Activated B cell treated with CpG ODN at 0.5 μM for 24 hours (primary cell): ENCODE results near the gene ESAM. TPM values are rescaled to one million over a fixed set of nuclear protein-coding genes. Genes with fewer than 3 reads are reported as not detected.

Experiments used
- ATAC-seq: fragments of 200-7000 bp; cut with Tn5 transposase; one replicate; pipeline ENCODE4 v1.10.0; 2021; ENCODE audit warnings: low read depth, mild to moderate bottlenecking, moderate library complexity
- CTCF ChIA-PET: fragments of 350-600 bp; sonication (Branson Sonifier 250); formaldehyde crosslinking; loops from one replicate; lab custom pipeline; 2021; ENCODE audit warnings: antibody characterized with exemption; lab: Charles Lee
- POLR2A ChIA-PET: fragments of 350-600 bp; sonication (Branson Sonifier 250); formaldehyde crosslinking; loops from one replicate; lab custom pipeline; 2021; ENCODE audit warnings: antibody characterized with exemption; lab: Charles Lee
- DNase-seq: peaks from one replicate; pipeline ENCODE4 v3.0.0; 2022
- H3K27ac Mint-ChIP-seq: one replicate; pipeline ENCODE4 v1.8.0; 2020; ENCODE audit warnings: mixed read lengths
- H3K27me3 Mint-ChIP-seq: one replicate; pipeline ENCODE4 v1.8.0; 2021; ENCODE audit warnings: mixed read lengths
- H3K36me3 Mint-ChIP-seq: one replicate; pipeline ENCODE4 v1.8.0; 2021; ENCODE audit warnings: low read depth, mixed read lengths
- H3K4me1 Mint-ChIP-seq: one replicate; pipeline ENCODE4 v1.8.0; 2021; ENCODE audit warnings: mixed read lengths
- H3K4me3 Mint-ChIP-seq: one replicate; pipeline ENCODE4 v1.8.0; 2020; ENCODE audit warnings: mild to moderate bottlenecking, mixed read lengths
- H3K9me3 Mint-ChIP-seq: one replicate; pipeline ENCODE4 v1.8.0; 2020; ENCODE audit warnings: mixed read lengths
- intact Hi-C: fragments of 100-400 bp; cut with micrococcal nuclease; formaldehyde crosslinking; loops from one replicate; pipeline ENCODE4 v1.15.1; 2024
- total RNA-seq: library from RNA; stranded (reverse); gene quantifications from 2 replicates; pipeline ENCODE4 v1.2.3, GENCODE V29; 2022
- TF ChIP-seq, protein P1 (sequence below): fragments of 200-600 bp; IDR thresholded peaks from one replicate; pipeline ENCODE4 v1.8.0; 2022; ENCODE audit warnings: antibody characterized with exemption, mild to moderate bottlenecking

Gene ESAM
- total RNA-seq, 1 donor from 2014 or later: 2.3 TPM

DNA sequence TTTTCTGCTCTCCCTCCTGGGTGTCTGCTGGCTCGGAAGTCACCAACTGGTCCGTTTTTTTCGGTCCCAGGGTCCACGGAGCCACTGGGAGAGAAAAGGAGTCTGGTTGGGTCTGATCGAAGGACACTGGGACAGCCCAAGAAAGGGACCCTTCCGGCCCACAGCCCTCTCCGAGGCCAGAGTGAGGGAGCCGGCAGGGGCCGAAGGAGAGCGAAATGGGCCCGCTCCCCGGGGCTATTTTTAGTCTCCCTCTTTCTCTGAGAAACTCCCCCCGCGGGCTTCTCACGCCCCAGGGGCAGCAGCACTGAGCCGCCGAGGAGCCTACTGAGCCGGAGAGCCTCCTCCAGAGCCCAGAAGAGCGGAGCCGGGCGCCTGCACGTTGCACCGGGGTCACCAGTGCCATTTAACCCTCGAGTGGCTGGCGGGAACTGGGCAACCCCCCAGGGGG, 1.9 kb downstream of the ESAM start:
- TF ChIP-seq, protein P1, sequence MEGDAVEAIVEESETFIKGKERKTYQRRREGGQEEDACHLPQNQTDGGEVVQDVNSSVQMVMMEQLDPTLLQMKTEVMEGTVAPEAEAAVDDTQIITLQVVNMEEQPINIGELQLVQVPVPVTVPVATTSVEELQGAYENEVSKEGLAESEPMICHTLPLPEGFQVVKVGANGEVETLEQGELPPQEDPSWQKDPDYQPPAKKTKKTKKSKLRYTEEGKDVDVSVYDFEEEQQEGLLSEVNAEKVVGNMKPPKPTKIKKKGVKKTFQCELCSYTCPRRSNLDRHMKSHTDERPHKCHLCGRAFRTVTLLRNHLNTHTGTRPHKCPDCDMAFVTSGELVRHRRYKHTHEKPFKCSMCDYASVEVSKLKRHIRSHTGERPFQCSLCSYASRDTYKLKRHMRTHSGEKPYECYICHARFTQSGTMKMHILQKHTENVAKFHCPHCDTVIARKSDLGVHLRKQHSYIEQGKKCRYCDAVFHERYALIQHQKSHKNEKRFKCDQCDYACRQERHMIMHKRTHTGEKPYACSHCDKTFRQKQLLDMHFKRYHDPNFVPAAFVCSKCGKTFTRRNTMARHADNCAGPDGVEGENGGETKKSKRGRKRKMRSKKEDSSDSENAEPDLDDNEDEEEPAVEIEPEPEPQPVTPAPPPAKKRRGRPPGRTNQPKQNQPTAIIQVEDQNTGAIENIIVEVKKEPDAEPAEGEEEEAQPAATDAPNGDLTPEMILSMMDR: no peak
- Mint-ChIP-seq H3K36me3 (peaks cover 5% of the 10 kb centered on the region), H3K27ac (peak overlapping the region; percentile 83), H3K27me3 (peaks cover 2% of the 10 kb centered on the region), H3K9me3 (no peaks in the 10 kb centered on the region), H3K4me1 (peaks cover 50% of the 10 kb centered on the region), H3K4me3 (peak overlapping the region; percentile 80)
- DNase-seq (peak; percentile 44), ATAC-seq (peak; percentile 46)
- intact Hi-C loops: loop anchor here (1.0 to 10.0 kb wide), 6 partner anchors 35 to 1509 kb away; partner anchors contain the start of genes CCDC15, FOXRED1, HYLS1 and MSANTD2
- POLR2A ChIA-PET: interaction anchor here (0.7 to 1.7 kb wide), 3 partner anchors 86 to 91 kb away, joined by 3 to 9 read pairs (median 4); partner anchors contain the start of genes SIAE and SPA17
- CTCF ChIA-PET: interaction anchor here (2.0 to 10.0 kb wide), 3 partner anchors 14 to 115 kb away, joined by 5 to 162 read pairs (median 40); no protein-coding TSS in a partner anchor

DNA sequence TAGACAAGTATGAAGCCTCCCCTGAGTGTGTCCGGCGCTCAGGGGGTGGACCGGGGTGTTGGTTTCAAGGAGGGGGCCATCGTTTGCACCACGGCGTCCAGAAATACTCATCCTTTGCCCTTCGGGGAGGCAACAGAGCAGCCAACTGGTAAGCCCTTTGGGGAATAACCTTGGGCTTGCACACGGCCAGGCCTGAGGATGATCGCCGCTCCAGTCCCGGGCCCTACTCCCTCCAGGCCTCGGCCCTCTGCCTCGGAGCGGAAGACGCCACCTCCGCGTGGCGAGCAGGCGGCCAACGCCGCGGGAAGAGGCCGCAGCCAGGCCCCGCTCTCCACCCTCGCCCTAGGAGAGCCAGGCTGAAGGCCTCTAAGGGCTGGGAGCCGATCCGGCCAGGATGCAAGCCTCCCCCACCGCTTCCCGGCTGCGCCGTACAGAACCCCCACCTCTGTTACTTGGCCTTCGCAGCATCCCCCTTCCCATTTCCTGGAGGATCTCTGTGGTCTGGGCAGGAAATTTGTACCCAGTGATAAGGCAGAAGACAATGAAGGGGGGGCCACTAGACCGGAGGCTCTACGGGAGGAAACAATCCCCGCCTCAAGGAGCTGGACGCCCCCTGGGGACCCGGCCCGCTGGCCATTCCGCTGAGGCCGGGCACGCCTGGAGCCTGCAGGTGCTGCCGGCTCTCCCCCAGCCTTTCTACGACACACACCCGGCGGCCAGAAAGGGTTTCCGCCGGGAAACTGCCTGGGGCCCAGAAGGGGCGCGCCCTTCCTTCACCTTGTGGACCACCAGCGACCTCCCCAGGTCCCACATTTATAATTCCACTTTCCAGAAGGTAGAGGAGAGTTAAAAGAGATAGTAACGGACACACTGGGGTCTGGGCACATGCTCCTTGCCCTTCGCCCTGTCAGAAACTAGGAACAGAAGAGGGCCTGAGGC, 2.6 kb downstream of the ESAM start:
- peaks cover 2% of the 10 kb centered on the region for H3K36me3 Mint-ChIP-seq
- ATAC-seq (no peak), DNase-seq (no peak)
- H3K9me3 Mint-ChIP-seq: no peaks in the 10 kb centered on the region
- intact Hi-C loops: loop anchor here (1.0 to 10.0 kb wide), 6 partner anchors 34 to 1509 kb away; partner anchors contain the start of genes CCDC15, FOXRED1, HYLS1 and MSANTD2
- peak overlapping the region; percentile 83 for H3K27ac Mint-ChIP-seq
- peaks cover 2% of the 10 kb centered on the region for H3K27me3 Mint-ChIP-seq
- H3K4me3 Mint-ChIP-seq: peak overlapping the region; percentile 80
- ChIA-PET POLR2A (interaction anchor here (0.7 to 2.3 kb wide), 8 partner anchors 11 to 90 kb away, joined by 3 to 11 read pairs (median 4); partner anchors contain the start of genes SIAE and SPA17), CTCF (interaction anchor here (1.3 to 10.0 kb wide), 4 partner anchors 9 to 90 kb away, joined by 3 to 162 read pairs (median 6); no protein-coding TSS in a partner anchor)
- H3K4me1 Mint-ChIP-seq: peaks cover 50% of the 10 kb centered on the region
- TF ChIP-seq, protein P1: no peak

DNA sequence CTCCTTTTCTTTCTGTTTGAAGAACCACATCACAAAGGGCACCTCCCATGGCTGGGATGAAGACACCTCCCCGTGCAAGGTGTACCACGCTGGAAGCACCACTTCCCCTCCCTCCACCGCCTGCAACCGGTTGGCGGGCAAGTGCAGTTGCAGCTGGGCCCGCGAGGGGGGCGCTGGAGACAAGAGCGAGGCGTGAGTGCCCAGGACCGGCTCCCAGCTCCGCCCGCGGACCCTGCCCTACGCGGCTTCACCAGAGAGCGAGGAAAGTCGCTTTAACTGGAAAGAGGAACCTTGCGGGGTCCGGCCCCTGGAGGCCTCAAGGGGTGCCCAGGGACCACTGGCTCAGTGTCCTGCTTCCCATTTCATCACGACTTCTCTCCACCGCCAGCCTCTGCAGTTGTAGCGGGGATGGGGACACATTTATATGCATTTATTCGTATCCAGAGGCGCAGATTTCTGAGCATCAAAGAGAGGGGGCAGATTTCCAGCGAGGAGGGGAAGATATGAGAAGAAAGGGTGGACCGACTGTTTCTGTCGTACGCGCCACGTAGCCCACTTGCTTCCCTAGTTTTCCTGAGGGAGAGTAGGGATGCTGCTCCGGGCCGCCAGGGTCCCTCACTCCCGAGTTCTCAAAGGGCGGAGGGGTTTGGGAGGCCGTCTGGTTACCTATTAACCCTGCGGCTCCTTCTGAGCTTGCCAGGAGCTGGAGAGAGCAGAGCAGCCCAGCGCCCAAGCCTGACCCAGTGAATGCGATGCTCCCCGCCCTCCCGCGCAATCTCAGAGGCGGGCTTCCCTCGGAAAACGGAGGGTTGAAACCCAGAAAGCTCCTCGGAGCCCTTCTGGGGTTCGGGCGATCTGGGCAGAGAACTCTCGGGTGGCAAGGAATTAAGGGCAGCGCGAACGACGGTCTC, 3.5 kb downstream of the ESAM start:
- TF ChIP-seq, protein P1: no peak
- ChIA-PET POLR2A (interaction anchor here (0.8 to 2.3 kb wide), 7 partner anchors 10 to 87 kb away, joined by 3 to 11 read pairs (median 4); partner anchors contain the start of gene SPA17), CTCF (interaction anchor here (0.8 to 1.5 kb wide), 9 partner anchors 9 to 90 kb away, joined by 3 to 11 read pairs (median 3); no protein-coding TSS in a partner anchor)
- intact Hi-C loops: no loop called here
- DNase-seq: peak; percentile 72
- peak overlapping the region; percentile 79 for H3K4me3 Mint-ChIP-seq
- peak; percentile 67 for ATAC-seq
- peaks cover 2% of the 10 kb centered on the region for H3K27me3 Mint-ChIP-seq
- peak overlapping the region; percentile 60 for H3K27ac Mint-ChIP-seq
- peaks cover 46% of the 10 kb centered on the region for H3K4me1 Mint-ChIP-seq
- peaks cover 5% of the 10 kb centered on the region for H3K36me3 Mint-ChIP-seq
- H3K9me3 Mint-ChIP-seq: no peaks in the 10 kb centered on the region

DNA sequence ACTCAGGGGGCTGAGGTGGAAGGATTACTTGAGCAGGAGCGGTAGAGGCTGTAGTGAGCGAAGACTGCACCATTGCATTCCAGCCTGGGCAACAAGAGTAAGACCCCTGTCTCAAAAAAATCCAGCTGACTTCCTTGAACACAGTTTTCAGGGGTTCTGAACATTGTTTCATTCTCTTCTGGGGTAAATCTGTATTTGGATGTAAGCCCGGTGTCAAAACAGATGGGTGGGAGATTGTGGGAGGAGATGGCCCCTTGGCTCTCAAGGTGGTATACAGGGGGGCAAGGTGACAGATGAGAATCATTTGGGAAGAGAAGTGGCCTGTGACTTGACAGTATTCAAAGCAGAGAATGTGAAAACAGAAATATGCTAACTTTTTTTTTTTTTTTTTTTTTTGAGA, 4.8 kb downstream of the ESAM start:
- intact Hi-C loops: no loop called here
- ChIA-PET POLR2A (interaction anchor here (2.3 kb wide), 1 partner anchor 11 kb away, joined by 11 read pairs; no protein-coding TSS in a partner anchor), CTCF (interaction anchor here (1.5 to 2.0 kb wide), 2 partner anchors 11 to 84 kb away, joined by 3 to 7 read pairs; partner anchors contain the start of genes SIAE and SPA17)
- no peak for DNase-seq
- Mint-ChIP-seq H3K4me3 (no peak overlapping the region), H3K9me3 (no peaks in the 10 kb centered on the region), H3K4me1 (peaks cover 41% of the 10 kb centered on the region), H3K27ac (no peak overlapping the region), H3K36me3 (peaks cover 3% of the 10 kb centered on the region), H3K27me3 (peaks cover 2% of the 10 kb centered on the region)
- TF ChIP-seq, protein P1: no peak
- no peak for ATAC-seq
